ENCODE results near the gene MCRIP1.

The MCRIP1 gene

GRCh38 chr17:81802856-81803643 lies 30.0 kb downstream of the MCRIP1 start:
- DNase-seq, result no peak

- DNase-seq, result no peak
Measured at GRCh38 chr17:81802048-81802758, 30.9 kb downstream of the MCRIP1 start.

- DNase-seq, result no peak
Measured at GRCh38 chr17:81801327-81801726, 31.8 kb downstream of the MCRIP1 start.

GRCh38 chr17:81794509-81794908 lies 38.6 kb downstream of the MCRIP1 start:
- no peak for DNase-seq

GRCh38 chr17:81794074-81794476 lies 39.0 kb downstream of the MCRIP1 start:
- no peak for DNase-seq

- no peak for DNase-seq
Measured at GRCh38 chr17:81792675-81793615, 40.1 kb downstream of the MCRIP1 start.

Data from activated CD4-positive, alpha-beta T cell treated with anti-CD3 and anti-CD28 coated beads for 48 hours (primary cell).